Neural cell (in vitro differentiated cells): Measurements from ENCODE around the gene KLHL17. TPM values are rescaled to one million over a fixed set of nuclear protein-coding genes. Genes with fewer than 3 reads are reported as not detected.
"Not testable (repeated sequence)": the region's sequence is repeated elsewhere in the genome, so short reads cannot be mapped to it uniquely, and the experiment has no call there.

Experiments used
- H2AFZ ChIP-seq: fragments of 200-600, 300-800 bp; sonication (generic), shearing (Covaris generic); 2 replicates; pipeline ENCODE4 v1.6.0; 2014; ENCODE audit warnings: low read depth, mild to moderate bottlenecking, antibody characterized with exemption, low read length, moderate library complexity
- H3F3A ChIP-seq: fragments of 200-600 bp; shearing (Covaris generic); 2 replicates; pipeline ENCODE4 v1.6.1; 2016; ENCODE audit warnings: mild to moderate bottlenecking, moderate library complexity, mixed read lengths, antibody characterized with exemption, low read length; ENCODE audit not compliant: insufficient read depth, poor library complexity, severe bottlenecking
- H3K27ac ChIP-seq: fragments of 200-600, 300-800 bp; sonication (generic), shearing (Covaris generic); 2 replicates; pipeline ENCODE4 v1.5.1; 2014; ENCODE audit warnings: mild to moderate bottlenecking, low read length, moderate library complexity
- H3K27me3 ChIP-seq: fragments of 300-800, 200-600 bp; sonication (generic), shearing (Covaris generic); 2 replicates; pipeline ENCODE4 v1.6.0; 2014; ENCODE audit warnings: mild to moderate bottlenecking, low read depth, low read length, moderate library complexity; ENCODE audit not compliant: insufficient read depth
- H3K36me3 ChIP-seq: fragments of 300-800, 200-600 bp; sonication (generic), shearing (Covaris generic); 2 replicates; pipeline ENCODE4 v1.5.1; 2014; ENCODE audit warnings: mild to moderate bottlenecking, antibody characterized with exemption, low read length, moderate library complexity; ENCODE audit not compliant: insufficient read depth
- H3K4me2 ChIP-seq: fragments of 300-800, 200-600 bp; sonication (generic), shearing (Covaris generic); 2 replicates; pipeline ENCODE4 v1.6.0; 2014; ENCODE audit warnings: mild to moderate bottlenecking, low read length
- H3K4me3 ChIP-seq: fragments of 300-800, 200-600 bp; sonication (generic), shearing (Covaris generic); 2 replicates; pipeline ENCODE4 v1.5.1; 2014; ENCODE audit warnings: mild to moderate bottlenecking, low read length, moderate library complexity
- H3K79me2 ChIP-seq: fragments of 200-600 bp; shearing (Covaris generic); replicated peaks from 2 replicates; pipeline ENCODE4 v1.6.0; 2014; ENCODE audit warnings: mild to moderate bottlenecking, low read length, moderate library complexity; ENCODE audit not compliant: insufficient read depth
- H3K9ac ChIP-seq: fragments of 300-800, 200-600 bp; sonication (generic), shearing (Covaris generic); 2 replicates; pipeline ENCODE4 v1.6.1; 2016; ENCODE audit warnings: mild to moderate bottlenecking, low read length, mixed read lengths
- H3K9me2 ChIP-seq: fragments of 200-600 bp; shearing (Covaris generic); 2 replicates; pipeline ENCODE4 v1.6.1; 2016; ENCODE audit warnings: mild to moderate bottlenecking, low read length, mixed read lengths; ENCODE audit not compliant: insufficient read depth
- H3K9me3 ChIP-seq: fragments of 200-600, 300-800 bp; sonication (generic), shearing (Covaris generic); 2 replicates; pipeline ENCODE4 v1.6.1; 2016; ENCODE audit warnings: mild to moderate bottlenecking, mixed run types, low read length, moderate library complexity, mixed read lengths
- H4K20me1 ChIP-seq: fragments of 200-600 bp; shearing (Covaris generic); 2 replicates; pipeline ENCODE4 v1.6.1; 2016; ENCODE audit warnings: mild to moderate bottlenecking, mixed run types; ENCODE audit not compliant: insufficient read depth
- EP300 ChIP-seq: fragments of 450-650 bp; conservative IDR thresholded peaks from 2 replicates; pipeline ENCODE4 v1.6.1; 2014; ENCODE audit warnings: antibody characterized with exemption, mild to moderate bottlenecking, moderate library complexity; ENCODE audit not compliant: poor library complexity, severe bottlenecking
- EZH2 ChIP-seq: fragments of 200-600, 300-800 bp; shearing (Covaris generic), sonication (generic); IDR thresholded peaks from 2 replicates; pipeline ENCODE4 v1.6.1; 2014; ENCODE audit warnings: antibody characterized with exemption, low read length, borderline replicate concordance, mild to moderate bottlenecking; ENCODE audit not compliant: insufficient read depth, poor library complexity, severe bottlenecking
- MXI1 ChIP-seq: fragments of 450-650 bp; conservative IDR thresholded peaks from 2 replicates; pipeline ENCODE4 v1.6.1; 2014; ENCODE audit warnings: antibody characterized with exemption, mild to moderate bottlenecking; ENCODE audit not compliant: poor library complexity, severe bottlenecking
- POLR2AphosphoS5 ChIP-seq: IDR thresholded peaks from 2 replicates; pipeline ENCODE4 v1.6.1; 2012
- RAD21 ChIP-seq: fragments of 450-650 bp; conservative IDR thresholded peaks from 2 replicates; pipeline ENCODE4 v1.6.1; 2014; ENCODE audit warnings: antibody characterized with exemption, mild to moderate bottlenecking, moderate library complexity
- SMC3 ChIP-seq: fragments of 450-650 bp; conservative IDR thresholded peaks from 2 replicates; pipeline ENCODE4 v1.6.1; 2014; ENCODE audit warnings: antibody characterized with exemption, mild to moderate bottlenecking, moderate library complexity; ENCODE audit not compliant: poor library complexity
- TAF1 ChIP-seq: IDR thresholded peaks from 2 replicates; pipeline ENCODE4 v1.6.1; 2012; ENCODE audit warnings: low read depth
- polyA plus RNA-seq: library from polyadenylated mRNA; depleted of rRNA; stranded (reverse); fragments of >200 nt; gene quantifications from 2 replicates; pipeline ENCODE4 v1.2.3, GENCODE V29; 2014
- TF ChIP-seq, protein P1 (sequence below): fragments of 450-650 bp; IDR thresholded peaks from 2 replicates; pipeline ENCODE4 v1.5.1; 2014; ENCODE audit warnings: antibody characterized with exemption, mild to moderate bottlenecking, moderate library complexity; ENCODE audit not compliant: poor library complexity, severe bottlenecking
- TF ChIP-seq, protein P2 (sequence below): IDR thresholded peaks from 2 replicates; pipeline ENCODE4 v1.6.1; 2012; ENCODE audit warnings: borderline replicate concordance

The KLHL17 gene
- polyA plus RNA-seq, 1 donor from 2014 or later, result 52.3 TPM

GRCh38 chr1:1011396-1011949, 51.1 kb downstream of the KLHL17 start:
- H3K4me3 ChIP-seq, result no peak overlapping the region
- no peak overlapping the region for H3K4me2 ChIP-seq
- no peak for TF ChIP-seq MXI1
- no peak for TF ChIP-seq EZH2
- TF ChIP-seq, protein P1, sequence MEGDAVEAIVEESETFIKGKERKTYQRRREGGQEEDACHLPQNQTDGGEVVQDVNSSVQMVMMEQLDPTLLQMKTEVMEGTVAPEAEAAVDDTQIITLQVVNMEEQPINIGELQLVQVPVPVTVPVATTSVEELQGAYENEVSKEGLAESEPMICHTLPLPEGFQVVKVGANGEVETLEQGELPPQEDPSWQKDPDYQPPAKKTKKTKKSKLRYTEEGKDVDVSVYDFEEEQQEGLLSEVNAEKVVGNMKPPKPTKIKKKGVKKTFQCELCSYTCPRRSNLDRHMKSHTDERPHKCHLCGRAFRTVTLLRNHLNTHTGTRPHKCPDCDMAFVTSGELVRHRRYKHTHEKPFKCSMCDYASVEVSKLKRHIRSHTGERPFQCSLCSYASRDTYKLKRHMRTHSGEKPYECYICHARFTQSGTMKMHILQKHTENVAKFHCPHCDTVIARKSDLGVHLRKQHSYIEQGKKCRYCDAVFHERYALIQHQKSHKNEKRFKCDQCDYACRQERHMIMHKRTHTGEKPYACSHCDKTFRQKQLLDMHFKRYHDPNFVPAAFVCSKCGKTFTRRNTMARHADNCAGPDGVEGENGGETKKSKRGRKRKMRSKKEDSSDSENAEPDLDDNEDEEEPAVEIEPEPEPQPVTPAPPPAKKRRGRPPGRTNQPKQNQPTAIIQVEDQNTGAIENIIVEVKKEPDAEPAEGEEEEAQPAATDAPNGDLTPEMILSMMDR, result no peak
- no peak for TF ChIP-seq EP300
- TF ChIP-seq SMC3, result no peak
- TF ChIP-seq, protein P2, sequence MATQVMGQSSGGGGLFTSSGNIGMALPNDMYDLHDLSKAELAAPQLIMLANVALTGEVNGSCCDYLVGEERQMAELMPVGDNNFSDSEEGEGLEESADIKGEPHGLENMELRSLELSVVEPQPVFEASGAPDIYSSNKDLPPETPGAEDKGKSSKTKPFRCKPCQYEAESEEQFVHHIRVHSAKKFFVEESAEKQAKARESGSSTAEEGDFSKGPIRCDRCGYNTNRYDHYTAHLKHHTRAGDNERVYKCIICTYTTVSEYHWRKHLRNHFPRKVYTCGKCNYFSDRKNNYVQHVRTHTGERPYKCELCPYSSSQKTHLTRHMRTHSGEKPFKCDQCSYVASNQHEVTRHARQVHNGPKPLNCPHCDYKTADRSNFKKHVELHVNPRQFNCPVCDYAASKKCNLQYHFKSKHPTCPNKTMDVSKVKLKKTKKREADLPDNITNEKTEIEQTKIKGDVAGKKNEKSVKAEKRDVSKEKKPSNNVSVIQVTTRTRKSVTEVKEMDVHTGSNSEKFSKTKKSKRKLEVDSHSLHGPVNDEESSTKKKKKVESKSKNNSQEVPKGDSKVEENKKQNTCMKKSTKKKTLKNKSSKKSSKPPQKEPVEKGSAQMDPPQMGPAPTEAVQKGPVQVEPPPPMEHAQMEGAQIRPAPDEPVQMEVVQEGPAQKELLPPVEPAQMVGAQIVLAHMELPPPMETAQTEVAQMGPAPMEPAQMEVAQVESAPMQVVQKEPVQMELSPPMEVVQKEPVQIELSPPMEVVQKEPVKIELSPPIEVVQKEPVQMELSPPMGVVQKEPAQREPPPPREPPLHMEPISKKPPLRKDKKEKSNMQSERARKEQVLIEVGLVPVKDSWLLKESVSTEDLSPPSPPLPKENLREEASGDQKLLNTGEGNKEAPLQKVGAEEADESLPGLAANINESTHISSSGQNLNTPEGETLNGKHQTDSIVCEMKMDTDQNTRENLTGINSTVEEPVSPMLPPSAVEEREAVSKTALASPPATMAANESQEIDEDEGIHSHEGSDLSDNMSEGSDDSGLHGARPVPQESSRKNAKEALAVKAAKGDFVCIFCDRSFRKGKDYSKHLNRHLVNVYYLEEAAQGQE, result no peak
- no peak for TF ChIP-seq POLR2AphosphoS5
- TF ChIP-seq RAD21, result no peak
- TF ChIP-seq TAF1, result no peak
- no peak overlapping the region for H2AFZ ChIP-seq
- H4K20me1 ChIP-seq, result no peaks in the 10 kb centered on the region
- no peak overlapping the region for H3K27ac ChIP-seq
- H3K9me3 ChIP-seq, result no peaks in the 10 kb centered on the region
- H3F3A ChIP-seq, result no peaks in the 10 kb centered on the region
- H3K79me2 ChIP-seq, result no peaks in the 10 kb centered on the region
- H3K9ac ChIP-seq, result no peak overlapping the region
- H3K36me3 ChIP-seq, result no peaks in the 10 kb centered on the region
- H3K9me2 ChIP-seq, result no peaks in the 10 kb centered on the region
- H3K27me3 ChIP-seq, result peaks cover 4% of the 10 kb centered on the region

GRCh38 chr1:1012736-1013104, 52.3 kb downstream of the KLHL17 start:
- not testable (repeated sequence) for H3K27ac ChIP-seq, H3K9ac ChIP-seq, H3K4me2 ChIP-seq, H3K79me2 ChIP-seq, H3F3A ChIP-seq, H2AFZ ChIP-seq, H3K9me3 ChIP-seq, H3K9me2 ChIP-seq, H4K20me1 ChIP-seq, H3K36me3 ChIP-seq, H3K4me3 ChIP-seq, H3K27me3 ChIP-seq
